Stimulated activated CD8-positive, alpha-beta memory T cell treated with anti-CD3 and anti-CD28 coated beads, Interleukin-7, amount 100 ng/mL, for 48 hours (primary cell): ENCODE data around the gene PRKN.

ENCODE experiments used
- DNase-seq, 2 donors: peaks; one replicate each; pipeline ENCODE4 v3.0.0-alpha.2; 2020; ENCODE audit warnings: low read depth in 1 of 2; ENCODE audit errors: extremely low read depth in 1 of 2

PRKN gene

GRCh38 chr6:162200945-162201690, 526.4 kb downstream of the PRKN start:
- DNase-seq: no peak

- DNase-seq: no peak
Measured at GRCh38 chr6:162200041-162200440, 527.5 kb downstream of the PRKN start.

GRCh38 chr6:162198925-162199324, 528.6 kb downstream of the PRKN start:
- no peak for DNase-seq

GRCh38 chr6:162198076-162198475, 529.5 kb downstream of the PRKN start:
- DNase-seq: no peak

GRCh38 chr6:162195441-162195840, 532.1 kb downstream of the PRKN start:
- no peak for DNase-seq

- DNase-seq: no peak
Measured at GRCh38 chr6:162190981-162191380, 536.6 kb downstream of the PRKN start.

GRCh38 chr6:162187168-162187935, 540.2 kb downstream of the PRKN start:
- DNase-seq: no peak

- DNase-seq: no peak
Measured at GRCh38 chr6:162184465-162184864, 543.1 kb downstream of the PRKN start.

GRCh38 chr6:162181741-162182401, 545.7 kb downstream of the PRKN start:
- DNase-seq: no peak

- no peak for DNase-seq
Measured at GRCh38 chr6:162181111-162181510, 546.5 kb downstream of the PRKN start.

GRCh38 chr6:162179196-162179951, 548.2 kb downstream of the PRKN start:
- DNase-seq: no peak

GRCh38 chr6:162178666-162179065, 548.9 kb downstream of the PRKN start:
- no peak for DNase-seq

- DNase-seq: no peak
Measured at GRCh38 chr6:162178266-162178665, 549.3 kb downstream of the PRKN start.

- no peak for DNase-seq
Measured at GRCh38 chr6:162177746-162178145, 549.8 kb downstream of the PRKN start.

- DNase-seq: no peak
Measured at GRCh38 chr6:162173466-162173865, 554.1 kb downstream of the PRKN start.

- DNase-seq: no peak
Measured at GRCh38 chr6:162165479-162165878, 562.1 kb downstream of the PRKN start.

GRCh38 chr6:162157167-162157870, 570.2 kb downstream of the PRKN start:
- no peak for DNase-seq

- DNase-seq: no peak
Measured at GRCh38 chr6:162156146-162156545, 571.4 kb downstream of the PRKN start.

GRCh38 chr6:162154930-162155329, 572.6 kb downstream of the PRKN start:
- DNase-seq: no peak

GRCh38 chr6:162154001-162154400, 573.6 kb downstream of the PRKN start:
- DNase-seq: no peak
